B cell (primary cell): ENCODE results near the gene TRPV4. TPM values are rescaled to one million over a fixed set of nuclear protein-coding genes. Genes with fewer than 3 reads are reported as not detected.

Source experiments
- ATAC-seq: fragments of 200-7000 bp; cut with Tn5 transposase; one replicate; pipeline ENCODE4 v1.10.0; 2021; ENCODE audit warnings: low read depth, mild to moderate bottlenecking, moderate number of reproducible peaks, moderate library complexity
- CTCF ChIA-PET: fragments of 350-600 bp; sonication (Branson Sonifier 250); formaldehyde crosslinking; loops from one replicate; lab custom pipeline; 2021; ENCODE audit warnings: antibody characterized with exemption, inconsistent platforms; lab: Charles Lee
- POLR2A ChIA-PET: fragments of 350-600 bp; sonication (Branson Sonifier 250); formaldehyde crosslinking; loops from one replicate; lab custom pipeline; 2021; ENCODE audit warnings: antibody characterized with exemption; lab: Charles Lee
- DNase-seq: peaks from one replicate; pipeline ENCODE4 v3.0.0; 2013
- H2AFZ ChIP-seq: 2 replicates; pipeline ENCODE4 v1.6.1; 2012; ENCODE audit warnings: mild to moderate bottlenecking, low read depth, low read length; ENCODE audit not compliant: insufficient read depth, poor library complexity, severe bottlenecking
- H3K27ac ChIP-seq, 2 donors: 1 replicate in 1 of 2; 2 replicates in 1 of 2; pipeline ENCODE4 v1.5.1; 2012 to 2013; ENCODE audit warnings: low read length in 2 of 2, mild to moderate bottlenecking in 2 of 2, moderate library complexity in 1 of 2
- H3K27me3 ChIP-seq, 4 experiments: fragments of 200-600 bp in 1 of 4; sonication (generic) in 1 of 4; replicated peaks in 1 of 4; 1 replicate in 2 of 4; 2 replicates in 2 of 4; pipeline versions ENCODE4 v1.6.1 to v1.7.0; 2013 to 2016; ENCODE audit warnings: low read length in 3 of 4, mild to moderate bottlenecking in 2 of 4, mixed read lengths in 1 of 4, moderate library complexity in 1 of 4; ENCODE audit not compliant: insufficient read depth in 4 of 4, control insufficient read depth in 3 of 4; ENCODE audit errors: control extremely low read depth in 1 of 4
- H3K36me3 ChIP-seq, 2 experiments: replicated peaks in 1 of 2; 1 replicate in 1 of 2; 2 replicates in 1 of 2; pipeline versions ENCODE4 v1.6.1 to v1.7.1; 2013; ENCODE audit warnings: low read length in 1 of 2; ENCODE audit not compliant: insufficient read depth in 2 of 2, control insufficient read depth in 1 of 2; ENCODE audit errors: control extremely low read depth in 1 of 2, extremely low read depth in 1 of 2
- H3K4me1 ChIP-seq, 2 donors: fragments of 200-600 bp in 1 of 2; sonication (generic) in 1 of 2; 1 replicate in 1 of 2; 2 replicates in 1 of 2; pipeline versions ENCODE4 v1.5.1 to v1.6.1; 2013 to 2017; ENCODE audit warnings: low read length in 2 of 2; ENCODE audit not compliant: control insufficient read depth in 2 of 2, insufficient read depth in 2 of 2
- H3K4me2 ChIP-seq: replicated peaks from 2 replicates; pipeline ENCODE3; 2012; ENCODE audit warnings: mild to moderate bottlenecking, low read depth, low read length; ENCODE audit not compliant: poor library complexity, severe bottlenecking
- H3K4me3 ChIP-seq, 5 experiments: fragments of 200-600 bp in 1 of 5; sonication (generic) in 1 of 5; 1 replicate in 3 of 5; 2 replicates in 2 of 5; pipeline versions ENCODE4 v1.5.1 to v1.7.0; 2011 to 2016; ENCODE audit warnings: low read length in 4 of 5, mild to moderate bottlenecking in 4 of 5, low read depth in 2 of 5, control low read depth in 1 of 5, moderate library complexity in 1 of 5; ENCODE audit not compliant: insufficient read depth in 1 of 5; ENCODE audit errors: control extremely low read depth in 1 of 5, extremely low read depth in 1 of 5
- H3K79me2 ChIP-seq: fragments of 200-600 bp; sonication (generic); one replicate; pipeline ENCODE4 v1.6.0; 2016; ENCODE audit warnings: low read length; ENCODE audit not compliant: control insufficient read depth, insufficient read depth
- H3K9ac ChIP-seq: fragments of 200-600 bp; sonication (generic); 2 replicates; pipeline ENCODE4 v1.6.1; 2017; ENCODE audit warnings: mild to moderate bottlenecking, low read length, moderate library complexity
- H3K9me3 ChIP-seq, 3 donors: one replicate each; pipeline versions ENCODE4 v1.6.1 to v1.7.1; 2013; ENCODE audit warnings: low read length in 2 of 3; ENCODE audit not compliant: control insufficient read depth in 2 of 3, insufficient read depth in 1 of 3; ENCODE audit errors: control extremely low read depth in 1 of 3
- H4K20me1 ChIP-seq: 2 replicates; pipeline ENCODE4 v1.6.0; 2012; ENCODE audit warnings: mild to moderate bottlenecking, low read length; ENCODE audit not compliant: insufficient read depth, control insufficient read depth, poor library complexity, severe bottlenecking
- H3K27ac Mint-ChIP-seq: one replicate; pipeline ENCODE4 v1.8.0; 2021; ENCODE audit warnings: mixed read lengths
- H3K27me3 Mint-ChIP-seq: one replicate; pipeline ENCODE4 v1.8.0; 2021; ENCODE audit warnings: mixed read lengths
- H3K4me1 Mint-ChIP-seq: one replicate; pipeline ENCODE4 v1.8.0; 2021; ENCODE audit warnings: mixed read lengths
- H3K4me3 Mint-ChIP-seq: one replicate; pipeline ENCODE4 v1.8.0; 2021; ENCODE audit warnings: mixed read lengths
- H3K9me3 Mint-ChIP-seq: one replicate; pipeline ENCODE4 v1.8.0; 2022; ENCODE audit warnings: mixed read lengths; ENCODE audit not compliant: insufficient read depth
- EZH2 ChIP-seq: IDR thresholded peaks from 2 replicates; pipeline ENCODE4 v1.6.1; 2012; ENCODE audit warnings: borderline replicate concordance, low read depth, mild to moderate bottlenecking, moderate library complexity, low read length; ENCODE audit not compliant: insufficient read depth, poor library complexity, severe bottlenecking
- WGBS: methylation state at CpG from one replicate; pipeline ENCODE4 v1.1.5; 2013; ENCODE audit warnings: missing lambda C conversion rate; ENCODE audit not compliant: insufficient coverage; 5-methylcytosine and 5-hydroxymethylcytosine counted together
- intact Hi-C: fragments of 100-400 bp; cut with micrococcal nuclease; formaldehyde crosslinking; loops from one replicate; pipeline ENCODE4 v1.10.0; 2022
- polyA plus RNA-seq: library from polyadenylated mRNA; depleted of rRNA; stranded (reverse); fragments of >200 nt; gene quantifications from 2 replicates; pipeline ENCODE4 v1.2.3, GENCODE V29; 2012
- total RNA-seq, 2 donors: library from RNA; stranded (reverse); fragments of 120-200 nt in 1 of 2; gene quantifications; 1 replicate in 1 of 2; 2 replicates in 1 of 2; pipeline versions ENCODE4 v1.2.3 to v1.2.4, GENCODE V29; 2013 to 2022
- TF ChIP-seq, protein P1 (sequence below): fragments of 200-600 bp; IDR thresholded peaks from one replicate; pipeline ENCODE4 v1.8.0; 2022; ENCODE audit warnings: antibody characterized with exemption, mild to moderate bottlenecking

TRPV4 gene
- total and polyA plus RNA-seq, 2 donors (not counting 1 experiment from before 2014, with no cell fraction given), result not detected

DNA sequence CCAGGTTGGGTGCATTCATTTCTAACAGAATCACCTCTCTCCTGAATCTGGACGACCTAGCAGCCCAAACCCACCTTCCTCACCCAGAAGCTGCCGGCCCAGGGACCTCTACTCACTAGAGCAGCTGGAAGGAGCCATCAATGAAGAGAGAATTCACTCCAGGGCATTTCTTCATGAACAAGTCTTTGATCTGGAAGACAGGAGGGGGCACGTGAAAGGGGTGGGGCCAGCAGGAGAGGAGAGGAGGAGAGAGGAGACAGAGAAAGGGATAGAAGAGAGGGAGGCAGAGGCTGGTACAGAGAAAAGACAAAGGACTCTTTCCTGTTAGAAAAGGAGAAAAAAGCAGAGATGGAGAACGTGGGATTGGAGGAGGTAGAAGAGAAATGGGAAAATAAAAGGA, 39.8 kb downstream of the TRPV4 start:
- Histone ChIP-seq H4K20me1 (no peaks in the 10 kb centered on the region), H3K9me3 (no peaks in the 10 kb centered on the region), H3K9ac (no peak overlapping the region), H3K79me2 (no peaks in the 10 kb centered on the region), H3K4me1 (no peaks in the 10 kb centered on the region), H3K36me3 (no peaks in the 10 kb centered on the region), H3K27me3 (peaks cover 0 to 11% (median 0%) of the 10 kb centered on the region in 4 experiments), H3K4me2 (no peak overlapping the region), H2AFZ (no peak overlapping the region), H3K4me3 (no peak overlapping the region), H3K27ac (no peak overlapping the region)
- CTCF ChIA-PET, result no interaction called here
- Mint-ChIP-seq H3K9me3 (no peaks in the 10 kb centered on the region), H3K4me3 (no peak overlapping the region), H3K4me1 (no peaks in the 10 kb centered on the region), H3K27ac (no peak overlapping the region), H3K27me3 (peaks cover 29% of the 10 kb centered on the region)
- WGBS, result 36% methylated on average over 2 of the region's 4 CpGs
- DNase-seq (no peak), ATAC-seq (no peak)
- POLR2A ChIA-PET, result no interaction called here
- intact Hi-C loops, result no loop called here
- TF ChIP-seq EZH2, result no peak
- TF ChIP-seq, protein P1, sequence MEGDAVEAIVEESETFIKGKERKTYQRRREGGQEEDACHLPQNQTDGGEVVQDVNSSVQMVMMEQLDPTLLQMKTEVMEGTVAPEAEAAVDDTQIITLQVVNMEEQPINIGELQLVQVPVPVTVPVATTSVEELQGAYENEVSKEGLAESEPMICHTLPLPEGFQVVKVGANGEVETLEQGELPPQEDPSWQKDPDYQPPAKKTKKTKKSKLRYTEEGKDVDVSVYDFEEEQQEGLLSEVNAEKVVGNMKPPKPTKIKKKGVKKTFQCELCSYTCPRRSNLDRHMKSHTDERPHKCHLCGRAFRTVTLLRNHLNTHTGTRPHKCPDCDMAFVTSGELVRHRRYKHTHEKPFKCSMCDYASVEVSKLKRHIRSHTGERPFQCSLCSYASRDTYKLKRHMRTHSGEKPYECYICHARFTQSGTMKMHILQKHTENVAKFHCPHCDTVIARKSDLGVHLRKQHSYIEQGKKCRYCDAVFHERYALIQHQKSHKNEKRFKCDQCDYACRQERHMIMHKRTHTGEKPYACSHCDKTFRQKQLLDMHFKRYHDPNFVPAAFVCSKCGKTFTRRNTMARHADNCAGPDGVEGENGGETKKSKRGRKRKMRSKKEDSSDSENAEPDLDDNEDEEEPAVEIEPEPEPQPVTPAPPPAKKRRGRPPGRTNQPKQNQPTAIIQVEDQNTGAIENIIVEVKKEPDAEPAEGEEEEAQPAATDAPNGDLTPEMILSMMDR, result no peak

GRCh38 chr12:109792992-109793391, 40.2 kb downstream of the TRPV4 start:
- H3K4me1 Mint-ChIP-seq, result no peaks in the 10 kb centered on the region

More at GRCh38 chr12:109792992-109793391, 40.2 kb downstream of the TRPV4 start:
- Histone ChIP-seq H2AFZ (no peak overlapping the region), H4K20me1 (no peaks in the 10 kb centered on the region), H3K27me3 (peaks cover 0 to 9% (median 0%) of the 10 kb centered on the region in 4 experiments), H3K4me1 (no peaks in the 10 kb centered on the region), H3K27ac (no peak overlapping the region), H3K4me2 (no peak overlapping the region), H3K36me3 (no peaks in the 10 kb centered on the region), H3K9me3 (no peaks in the 10 kb centered on the region), H3K79me2 (no peaks in the 10 kb centered on the region), H3K9ac (no peak overlapping the region), H3K4me3 (no peak overlapping the region)
- DNase-seq (no peak), ATAC-seq (no peak)
- Mint-ChIP-seq H3K9me3 (no peaks in the 10 kb centered on the region), H3K4me3 (no peak overlapping the region), H3K27me3 (peaks cover 32% of the 10 kb centered on the region), H3K27ac (no peak overlapping the region)
- no peak for TF ChIP-seq EZH2
- TF ChIP-seq, protein P1, result no peak
- intact Hi-C loops, result no loop called here
- ChIA-PET POLR2A (no interaction called here), CTCF (no interaction called here)
